Gastroesophageal sphincter (tissue), 4 donors: ENCODE results near the gene LCTL. TPM values are rescaled to one million over a fixed set of nuclear protein-coding genes. Genes with fewer than 3 reads are reported as not detected.
"Not testable (repeated sequence)": the region's sequence is repeated elsewhere in the genome, so short reads cannot be mapped to it uniquely, and the experiment has no call there.

Source experiments
- ATAC-seq: fragments of 150-250 bp; one replicate; pipeline ENCODE4 v1.9.1; 2016; ENCODE audit warnings: mild to moderate bottlenecking, moderate library complexity
- H3K27ac ChIP-seq, 4 donors: fragments of 200-600 bp; sonication (generic) in 3 of 4; 1 replicate in 3 of 4; 2 replicates in 1 of 4; pipeline ENCODE4 v1.5.1; 2016 to 2019
- H3K27me3 ChIP-seq: fragments of 200-600 bp; sonication (generic); one replicate; pipeline ENCODE4 v1.5.1; 2019
- H3K36me3 ChIP-seq, 2 donors: fragments of 200-600 bp; sonication (generic); one replicate each; pipeline ENCODE4 v1.5.1; 2019; ENCODE audit warnings: control low read depth in 1 of 2
- H3K4me1 ChIP-seq, 3 donors: fragments of 200-600 bp; sonication (generic); 1 replicate in 2 of 3; 2 replicates in 1 of 3; pipeline ENCODE4 v1.5.1; 2016 to 2019; ENCODE audit warnings: control low read depth in 2 of 3
- H3K4me3 ChIP-seq, 2 donors: fragments of 200-600 bp; sonication (generic); one replicate each; pipeline ENCODE4 v1.5.1; 2019; ENCODE audit warnings: mild to moderate bottlenecking in 1 of 2, moderate library complexity in 1 of 2
- H3K9me3 ChIP-seq, 3 donors: fragments of 200-600 bp; sonication (generic); one replicate each; pipeline ENCODE4 v1.5.1; 2017 to 2019; ENCODE audit warnings: control low read depth in 2 of 3
- CTCF ChIP-seq, 4 experiments: fragments of 200-600 bp in 2 of 4; fragments of 450-650 bp in 2 of 4; sonication (generic) in 1 of 4; IDR thresholded peaks; one replicate each; pipeline ENCODE4 v1.5.1; 2017 to 2019; ENCODE audit warnings: antibody characterized with exemption in 4 of 4, mild to moderate bottlenecking in 2 of 4, moderate library complexity in 2 of 4
- EP300 ChIP-seq: sonication (generic); formaldehyde crosslinking; IDR thresholded peaks from one replicate; pipeline ENCODE4 v1.6.1; 2017; ENCODE audit warnings: antibody characterized with exemption, mild to moderate bottlenecking
- POLR2A ChIP-seq, 2 donors: fragments of 450-650 bp; IDR thresholded peaks; one replicate each; pipeline ENCODE4 v1.6.1; 2017; ENCODE audit warnings: antibody characterized with exemption in 2 of 2, mild to moderate bottlenecking in 2 of 2, moderate library complexity in 1 of 2
- POLR2AphosphoS5 ChIP-seq: sonication (generic); formaldehyde crosslinking; IDR thresholded peaks from one replicate; pipeline ENCODE4 v1.6.1; 2017; ENCODE audit warnings: antibody characterized with exemption
- WGBS, 2 donors: methylation state at CpG; one replicate each; pipeline ENCODE4 v1.1.5; 2018; ENCODE audit warnings: low coverage in 1 of 2; 5-methylcytosine and 5-hydroxymethylcytosine counted together
- total RNA-seq, 4 donors: library from RNA; depleted of rRNA; stranded (reverse); fragments of >200 nt; gene quantifications; one replicate each; pipeline ENCODE4 v1.1.0, GENCODE V29; 2016

Gene LCTL
- total RNA-seq, 4 donors from 2014 or later, result not detected

GRCh38 chr15:66592505-66593218 is 26.9 kb upstream of the LCTL start:
- TF ChIP-seq POLR2A (IDR thresholded peaks at IDR 0.05) (no peak), EP300 (no peak), POLR2AphosphoS5 (no peak), CTCF (IDR thresholded peaks at IDR 0.05) (no peak)
- no peak overlapping the region for H3K4me3 ChIP-seq
- H3K27ac ChIP-seq, result no peak overlapping the region
- H3K9me3 ChIP-seq, result no peaks in the 10 kb centered on the region
- WGBS, 2 donors, result 70 to 78% methylated on average over 3 to 5 of the region's 12 CpGs
- H3K36me3 ChIP-seq, result no peaks in the 10 kb centered on the region
- no peaks in the 10 kb centered on the region for H3K4me1 ChIP-seq
- ATAC-seq, result no peak
- peaks cover 12% of the 10 kb centered on the region for H3K27me3 ChIP-seq

- H3K9me3 ChIP-seq, result no peaks in the 10 kb centered on the region
- 88 to 93% methylated on average over 3 to 4 of the region's 4 CpGs for whole genome bisulfite sequencing, 2 donors
Measured at GRCh38 chr15:66591322-66591862, 25.6 kb upstream of the LCTL start.

GRCh38 chr15:66590435-66590834 is 24.6 kb upstream of the LCTL start:
- 70 to 100% methylated on average over 1 to 2 of the region's 2 CpGs for WGBS, 2 donors
- ATAC-seq, result no peak
- H3K9me3 ChIP-seq, result no peaks in the 10 kb centered on the region
- no peak overlapping the region for H3K27ac ChIP-seq
- no peaks in the 10 kb centered on the region for H3K4me1 ChIP-seq
- peaks cover 21% of the 10 kb centered on the region for H3K27me3 ChIP-seq
- no peaks in the 10 kb centered on the region for H3K36me3 ChIP-seq
- H3K4me3 ChIP-seq, result no peak overlapping the region
- no peak for TF ChIP-seq CTCF (IDR thresholded peaks at IDR 0.05)
- TF ChIP-seq POLR2AphosphoS5, result no peak
- no peak for TF ChIP-seq EP300
- no peak for TF ChIP-seq POLR2A (IDR thresholded peaks at IDR 0.05)

More at GRCh38 chr15:66591322-66591862, 25.6 kb upstream of the LCTL start:
- Histone ChIP-seq H3K27me3 (peaks cover 16% of the 10 kb centered on the region), H3K4me3 (no peak overlapping the region), H3K4me1 (no peaks in the 10 kb centered on the region), H3K36me3 (no peaks in the 10 kb centered on the region), H3K27ac (no peak overlapping the region)
- no peak for TF ChIP-seq POLR2A (IDR thresholded peaks at IDR 0.05)
- TF ChIP-seq POLR2AphosphoS5, result no peak
- no peak for TF ChIP-seq EP300
- TF ChIP-seq CTCF (IDR thresholded peaks at IDR 0.05), result no peak
- ATAC-seq, result no peak

GRCh38 chr15:66589429-66589828 is 23.6 kb upstream of the LCTL start:
- H3K4me1 ChIP-seq, H3K9me3 ChIP-seq, H3K4me3 ChIP-seq, H3K36me3 ChIP-seq, H3K27ac ChIP-seq, ATAC-seq: not testable (repeated sequence)
- 84 to 88% methylated on average over 1 to 6 of the region's 6 CpGs for WGBS, 2 donors
- H3K27me3 ChIP-seq, result peaks cover 24% of the 10 kb centered on the region

- H3K27me3 ChIP-seq, result peaks cover 27% of the 10 kb centered on the region
- ATAC-seq, result no peak
- no peak overlapping the region for H3K27ac ChIP-seq
- no peaks in the 10 kb centered on the region for H3K9me3 ChIP-seq
- TF ChIP-seq CTCF (IDR thresholded peaks at IDR 0.05), result no peak
- no peak overlapping the region for H3K4me3 ChIP-seq
- WGBS, 2 donors, result 100% methylated on average over 1 of the region's 8 CpGs; no CpG with 5 or more reads in 1 of the 2 donors
- no peaks in the 10 kb centered on the region for H3K36me3 ChIP-seq
- no peaks in the 10 kb centered on the region for H3K4me1 ChIP-seq
Measured at GRCh38 chr15:66588971-66589370, 23.2 kb upstream of the LCTL start.
